Measurements from ENCODE around the gene AOX1.

DNA sequence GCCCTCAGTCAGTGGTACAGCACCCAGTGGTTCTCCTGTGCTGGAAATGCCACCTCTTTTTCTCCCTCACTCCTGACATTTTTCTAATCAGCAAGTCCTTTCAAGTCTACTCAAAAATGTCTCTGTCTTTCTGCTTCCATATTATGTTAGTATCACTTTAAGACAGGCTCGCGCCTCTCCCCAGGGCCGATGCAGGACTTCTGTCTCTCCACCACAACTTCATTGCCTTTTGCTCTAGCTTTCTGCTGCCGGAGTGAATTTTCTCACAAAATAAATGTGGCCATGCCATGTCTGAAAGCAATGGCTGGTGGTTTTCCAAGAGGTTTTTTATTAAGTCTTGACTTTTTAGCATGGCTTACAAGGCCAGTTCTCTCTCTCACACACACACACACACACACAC is 73.6 kb downstream of the AOX1 start:
- TF ChIP-seq, protein P1, sequence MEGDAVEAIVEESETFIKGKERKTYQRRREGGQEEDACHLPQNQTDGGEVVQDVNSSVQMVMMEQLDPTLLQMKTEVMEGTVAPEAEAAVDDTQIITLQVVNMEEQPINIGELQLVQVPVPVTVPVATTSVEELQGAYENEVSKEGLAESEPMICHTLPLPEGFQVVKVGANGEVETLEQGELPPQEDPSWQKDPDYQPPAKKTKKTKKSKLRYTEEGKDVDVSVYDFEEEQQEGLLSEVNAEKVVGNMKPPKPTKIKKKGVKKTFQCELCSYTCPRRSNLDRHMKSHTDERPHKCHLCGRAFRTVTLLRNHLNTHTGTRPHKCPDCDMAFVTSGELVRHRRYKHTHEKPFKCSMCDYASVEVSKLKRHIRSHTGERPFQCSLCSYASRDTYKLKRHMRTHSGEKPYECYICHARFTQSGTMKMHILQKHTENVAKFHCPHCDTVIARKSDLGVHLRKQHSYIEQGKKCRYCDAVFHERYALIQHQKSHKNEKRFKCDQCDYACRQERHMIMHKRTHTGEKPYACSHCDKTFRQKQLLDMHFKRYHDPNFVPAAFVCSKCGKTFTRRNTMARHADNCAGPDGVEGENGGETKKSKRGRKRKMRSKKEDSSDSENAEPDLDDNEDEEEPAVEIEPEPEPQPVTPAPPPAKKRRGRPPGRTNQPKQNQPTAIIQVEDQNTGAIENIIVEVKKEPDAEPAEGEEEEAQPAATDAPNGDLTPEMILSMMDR (conservative IDR thresholded peaks at IDR 0.05; ENCODE audit: low read length), result no peak
- TF ChIP-seq EZH2phosphoT487 (IDR thresholded peaks at IDR 0.05; ENCODE audit: borderline replicate concordance), result no peak

All from Loucy (cell line).